MCF 10A (cell line): ENCODE measurements around the gene SYNPR. TPM values are rescaled to one million over a fixed set of nuclear protein-coding genes. Genes with fewer than 3 reads are reported as not detected.
A peak's percentile ranks its signal among the peaks of the same experiment; 100 is the strongest.

Experiments used
- BruUV-seq: library from RNA; stranded (reverse); fragments of 400-500 nt; replicated peaks from 2 replicates; lab custom pipeline; 2021; lab: Mats Ljungman, UMichigan
- CTCF ChIA-PET: fragments of 300-600 bp; sonication (Branson Sonifier 250); formaldehyde crosslinking; extraction: SDS; loops from one replicate; lab custom pipeline; 2021; ENCODE audit warnings: antibody characterized with exemption, inconsistent platforms; lab: Yijun Ruan, JAX
- POLR2A ChIA-PET: fragments of 300-600, 350-650 bp; sonication (Branson Sonifier 250); formaldehyde crosslinking; extraction: SDS; loops from one replicate; lab custom pipeline; 2020; ENCODE audit warnings: antibody characterized with exemption, inconsistent platforms; lab: Yijun Ruan, JAX
- DNase-seq: peaks from one replicate; pipeline ENCODE4 v3.0.0-alpha.2; 2018; ENCODE audit not compliant: unreplicated experiment
- H3K27ac Mint-ChIP-seq: one replicate; pipeline ENCODE4 v1.8.0; 2022; ENCODE audit warnings: mild to moderate bottlenecking, low read depth, mixed read lengths; ENCODE audit not compliant: unreplicated experiment
- H3K27me3 Mint-ChIP-seq: one replicate; pipeline ENCODE4 v1.8.0; 2022; ENCODE audit warnings: mixed read lengths; ENCODE audit not compliant: insufficient read depth, unreplicated experiment
- H3K36me3 Mint-ChIP-seq: one replicate; pipeline ENCODE4 v1.8.0; 2022; ENCODE audit warnings: mild to moderate bottlenecking, moderate library complexity, mixed read lengths; ENCODE audit not compliant: insufficient read depth, unreplicated experiment
- H3K4me1 Mint-ChIP-seq: one replicate; pipeline ENCODE4 v1.8.0; 2022; ENCODE audit warnings: mixed read lengths; ENCODE audit not compliant: insufficient read depth, unreplicated experiment
- H3K4me3 Mint-ChIP-seq: one replicate; pipeline ENCODE4 v1.8.0; 2022; ENCODE audit warnings: mild to moderate bottlenecking, moderate library complexity, mixed read lengths; ENCODE audit not compliant: unreplicated experiment
- H3K9me3 Mint-ChIP-seq: one replicate; pipeline ENCODE4 v1.8.0; 2022; ENCODE audit warnings: mixed read lengths; ENCODE audit not compliant: unreplicated experiment
- CTCF ChIP-seq: fragments of 200-600 bp; IDR thresholded peaks from one replicate; pipeline ENCODE4 v1.8.0; 2022; ENCODE audit warnings: antibody characterized with exemption, mild to moderate bottlenecking; ENCODE audit not compliant: unreplicated experiment
- intact Hi-C: fragments of 100-400 bp; cut with micrococcal nuclease; formaldehyde crosslinking; loops from 2 replicates; pipeline ENCODE4 v1.14.1; 2022
- total RNA-seq: library from RNA; stranded (reverse); gene quantifications from 2 replicates; pipeline ENCODE4 v1.2.3, GENCODE V29; 2022

Gene SYNPR
- total RNA-seq, 1 experiment from 2014 or later, result not detected

DNA sequence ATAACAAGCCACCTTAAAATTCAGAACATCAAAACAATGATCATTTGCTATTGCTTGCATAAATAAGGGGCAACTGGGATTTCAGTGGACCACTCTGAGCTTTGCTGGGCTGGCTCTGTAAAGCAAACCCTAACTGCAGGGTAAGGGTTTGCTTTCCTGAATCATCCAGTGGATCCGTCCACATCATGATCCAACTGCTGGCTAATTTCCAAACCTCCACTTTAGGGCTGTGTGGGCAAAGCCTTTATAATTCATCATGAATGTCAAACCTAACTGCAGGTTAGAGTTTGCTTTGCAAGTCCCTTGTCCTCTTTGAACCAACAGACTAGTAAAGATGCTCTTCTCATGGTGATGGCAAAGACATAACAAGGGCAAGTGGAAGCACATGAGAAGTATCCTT, 76.1 kb downstream of the SYNPR start:
- no peak for TF ChIP-seq CTCF
- DNase-seq, result no peak
- H3K27ac Mint-ChIP-seq, result no peak overlapping the region
- ChIA-PET CTCF (interaction anchor here (0.8 to 10.3 kb wide), 7 partner anchors 10 to 464 kb away, joined by 3 to 401 read pairs (median 5); partner anchors contain the start of gene C3orf49), POLR2A (no interaction called here)
- no peaks in the 10 kb centered on the region for H3K9me3 Mint-ChIP-seq
- H3K27me3 Mint-ChIP-seq, result peaks cover 76% of the 10 kb centered on the region
- H3K36me3 Mint-ChIP-seq, result no peaks in the 10 kb centered on the region
- intact Hi-C loops, result loop anchor here (5.0 kb wide), 1 partner anchor 213 kb away; no protein-coding TSS in a partner anchor
- H3K4me1 Mint-ChIP-seq, result no peaks in the 10 kb centered on the region
- H3K4me3 Mint-ChIP-seq, result no peak overlapping the region
- BruUV-seq, result no TSS peak

GRCh38 chr3:63355809-63356208, 77.7 kb downstream of the SYNPR start:
- H3K36me3 Mint-ChIP-seq, result no peaks in the 10 kb centered on the region
- no peak overlapping the region for H3K4me3 Mint-ChIP-seq
- no TSS peak for BruUV-seq
- no peak for TF ChIP-seq CTCF
- DNase-seq, result no peak
- intact Hi-C loops, result no loop called here
- POLR2A ChIA-PET, result no interaction called here
- H3K27me3 Mint-ChIP-seq, result peaks cover 73% of the 10 kb centered on the region
- CTCF ChIA-PET, result interaction anchor here (0.5 to 10.3 kb wide), 5 partner anchors 128 to 855 kb away, joined by 3 to 401 read pairs (median 3); partner anchors contain the start of gene C3orf49
- H3K4me1 Mint-ChIP-seq, result no peaks in the 10 kb centered on the region
- H3K27ac Mint-ChIP-seq, result no peak overlapping the region
- H3K9me3 Mint-ChIP-seq, result no peaks in the 10 kb centered on the region

DNA sequence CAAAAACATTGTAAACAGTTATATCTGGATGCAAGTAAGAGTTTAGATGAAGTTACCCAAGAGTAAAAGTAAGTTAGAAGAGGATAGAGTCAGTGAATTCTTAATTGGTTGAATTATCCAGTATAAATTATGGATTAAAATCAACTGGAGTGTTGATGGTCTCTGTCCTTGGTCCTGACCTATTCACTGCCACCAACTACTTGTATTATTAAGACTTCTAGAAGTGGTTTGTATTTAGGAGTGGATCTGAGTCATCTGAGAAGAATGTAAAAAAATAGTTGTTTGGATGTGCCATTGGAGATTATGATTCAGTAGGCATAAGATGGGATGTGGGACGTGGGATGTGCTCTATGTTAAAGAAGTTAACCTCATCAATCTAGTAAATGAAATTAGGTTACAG, 86.4 kb downstream of the SYNPR start:
- Mint-ChIP-seq H3K4me1 (no peaks in the 10 kb centered on the region), H3K4me3 (no peak overlapping the region), H3K36me3 (no peaks in the 10 kb centered on the region), H3K27ac (no peak overlapping the region), H3K27me3 (peaks cover 40% of the 10 kb centered on the region), H3K9me3 (no peaks in the 10 kb centered on the region)
- intact Hi-C loops, result no loop called here
- CTCF ChIA-PET, result interaction anchor here (0.6 to 4.4 kb wide), 6 partner anchors 11 to 428 kb away, joined by 3 to 31 read pairs (median 4); no protein-coding TSS in a partner anchor
- no peak for TF ChIP-seq CTCF
- no TSS peak for BruUV-seq
- peak; percentile 42 for DNase-seq
- POLR2A ChIA-PET, result interaction anchor here (0.7 kb wide), 1 partner anchor 842 kb away, joined by 3 read pairs; no protein-coding TSS in a partner anchor

- no peak overlapping the region for H3K27ac Mint-ChIP-seq
- no peaks in the 10 kb centered on the region for H3K36me3 Mint-ChIP-seq
- ChIA-PET CTCF (interaction anchor here (0.5 to 4.4 kb wide), 2 partner anchors 14 to 424 kb away, joined by 5 to 31 read pairs; no protein-coding TSS in a partner anchor), POLR2A (interaction anchor here (0.5 kb wide), 1 partner anchor 360 kb away, joined by 3 read pairs; no protein-coding TSS in a partner anchor)
- H3K4me1 Mint-ChIP-seq, result no peaks in the 10 kb centered on the region
- no peaks in the 10 kb centered on the region for H3K9me3 Mint-ChIP-seq
- no TSS peak for BruUV-seq
- intact Hi-C loops, result no loop called here
- no peak for TF ChIP-seq CTCF
- H3K27me3 Mint-ChIP-seq, result peaks cover 40% of the 10 kb centered on the region
- H3K4me3 Mint-ChIP-seq, result no peak overlapping the region
- no peak for DNase-seq
Observed at GRCh38 chr3:63364910-63365309, 86.8 kb downstream of the SYNPR start.
